ENCODE results near the gene COL15A1.

The COL15A1 gene

GRCh38 chr9:99035313-99035712, 91.6 kb downstream of the COL15A1 start:
- H3K4me1 Mint-ChIP-seq = peaks cover 14% of the 10 kb centered on the region
- H3K36me3 Mint-ChIP-seq (ENCODE audit: low read depth) = no peaks in the 10 kb centered on the region
- no peaks in the 10 kb centered on the region for H3K9me3 Mint-ChIP-seq
- no peak overlapping the region for H3K4me3 Mint-ChIP-seq
- no peak for DNase-seq
- no peak overlapping the region for H3K27ac Mint-ChIP-seq
- H3K27me3 Mint-ChIP-seq (ENCODE audit: low read depth, poor library complexity) = peaks cover 9% of the 10 kb centered on the region
- no peak for TF ChIP-seq CTCF (IDR thresholded peaks at IDR 0.05)

- H3K27me3 Mint-ChIP-seq (ENCODE audit: low read depth, poor library complexity) = peaks cover 9% of the 10 kb centered on the region
- H3K27ac Mint-ChIP-seq = no peak overlapping the region
- H3K36me3 Mint-ChIP-seq (ENCODE audit: low read depth) = no peaks in the 10 kb centered on the region
- H3K4me1 Mint-ChIP-seq = peaks cover 26% of the 10 kb centered on the region
- TF ChIP-seq CTCF (IDR thresholded peaks at IDR 0.05) = no peak
- no peak overlapping the region for H3K4me3 Mint-ChIP-seq
- DNase-seq = no peak
- H3K9me3 Mint-ChIP-seq = no peaks in the 10 kb centered on the region
Measured at GRCh38 chr9:99037769-99038483, 94.2 kb downstream of the COL15A1 start.

GRCh38 chr9:99038484-99038820, 94.7 kb downstream of the COL15A1 start:
- Mint-ChIP-seq H3K4me1 (peaks cover 26% of the 10 kb centered on the region), H3K27ac (no peak overlapping the region), H3K36me3 (ENCODE audit: low read depth) (no peaks in the 10 kb centered on the region), H3K9me3 (no peaks in the 10 kb centered on the region), H3K27me3 (ENCODE audit: low read depth, poor library complexity) (peaks cover 11% of the 10 kb centered on the region), H3K4me3 (no peak overlapping the region)
- TF ChIP-seq CTCF (IDR thresholded peaks at IDR 0.05) = no peak
- no peak for DNase-seq

GRCh38 chr9:99039505-99040182, 95.9 kb downstream of the COL15A1 start:
- TF ChIP-seq CTCF (IDR thresholded peaks at IDR 0.05) = no peak
- Mint-ChIP-seq H3K27me3 (ENCODE audit: low read depth, poor library complexity) (peaks cover 14% of the 10 kb centered on the region), H3K4me3 (no peak overlapping the region), H3K27ac (no peak overlapping the region), H3K4me1 (peaks cover 26% of the 10 kb centered on the region), H3K36me3 (ENCODE audit: low read depth) (peaks cover 8% of the 10 kb centered on the region), H3K9me3 (peaks cover 9% of the 10 kb centered on the region)
- no peak for DNase-seq

GRCh38 chr9:99040251-99040900, 96.7 kb downstream of the COL15A1 start:
- Mint-ChIP-seq H3K9me3 (peaks cover 15% of the 10 kb centered on the region), H3K4me1 (peaks cover 26% of the 10 kb centered on the region), H3K27me3 (ENCODE audit: low read depth, poor library complexity) (peaks cover 14% of the 10 kb centered on the region), H3K27ac (no peak overlapping the region), H3K4me3 (no peak overlapping the region), H3K36me3 (ENCODE audit: low read depth) (peaks cover 11% of the 10 kb centered on the region)
- no peak for DNase-seq
- TF ChIP-seq CTCF (IDR thresholded peaks at IDR 0.05) = no peak
